B cell (primary cell): ENCODE data around the gene DYRK2. TPM values are rescaled to one million over a fixed set of nuclear protein-coding genes. Genes with fewer than 3 reads are reported as not detected.
A peak's percentile ranks its signal among the peaks of the same experiment; 100 is the strongest.

ENCODE experiments used
- ATAC-seq: fragments of 200-7000 bp; cut with Tn5 transposase; one replicate; pipeline ENCODE4 v1.10.0; 2021; ENCODE audit warnings: low read depth, mild to moderate bottlenecking, moderate number of reproducible peaks, moderate library complexity
- CTCF ChIA-PET: fragments of 350-600 bp; sonication (Branson Sonifier 250); formaldehyde crosslinking; loops from one replicate; lab custom pipeline; 2021; ENCODE audit warnings: antibody characterized with exemption, inconsistent platforms; lab: Charles Lee
- POLR2A ChIA-PET: fragments of 350-600 bp; sonication (Branson Sonifier 250); formaldehyde crosslinking; loops from one replicate; lab custom pipeline; 2021; ENCODE audit warnings: antibody characterized with exemption; lab: Charles Lee
- DNase-seq: peaks from one replicate; pipeline ENCODE4 v3.0.0; 2013
- H2AFZ ChIP-seq: 2 replicates; pipeline ENCODE4 v1.6.1; 2012; ENCODE audit warnings: mild to moderate bottlenecking, low read depth, low read length; ENCODE audit not compliant: insufficient read depth, poor library complexity, severe bottlenecking
- H3K27ac ChIP-seq, 2 donors: 1 replicate in 1 of 2; 2 replicates in 1 of 2; pipeline ENCODE4 v1.5.1; 2012 to 2013; ENCODE audit warnings: low read length in 2 of 2, mild to moderate bottlenecking in 2 of 2, moderate library complexity in 1 of 2
- H3K27me3 ChIP-seq, 4 experiments: fragments of 200-600 bp in 1 of 4; sonication (generic) in 1 of 4; replicated peaks in 1 of 4; 1 replicate in 2 of 4; 2 replicates in 2 of 4; pipeline versions ENCODE4 v1.6.1 to v1.7.0; 2013 to 2016; ENCODE audit warnings: low read length in 3 of 4, mild to moderate bottlenecking in 2 of 4, mixed read lengths in 1 of 4, moderate library complexity in 1 of 4; ENCODE audit not compliant: insufficient read depth in 4 of 4, control insufficient read depth in 3 of 4; ENCODE audit errors: control extremely low read depth in 1 of 4
- H3K36me3 ChIP-seq, 2 experiments: replicated peaks in 1 of 2; 1 replicate in 1 of 2; 2 replicates in 1 of 2; pipeline versions ENCODE4 v1.6.1 to v1.7.1; 2013; ENCODE audit warnings: low read length in 1 of 2; ENCODE audit not compliant: insufficient read depth in 2 of 2, control insufficient read depth in 1 of 2; ENCODE audit errors: control extremely low read depth in 1 of 2, extremely low read depth in 1 of 2
- H3K4me1 ChIP-seq, 2 donors: fragments of 200-600 bp in 1 of 2; sonication (generic) in 1 of 2; 1 replicate in 1 of 2; 2 replicates in 1 of 2; pipeline versions ENCODE4 v1.5.1 to v1.6.1; 2013 to 2017; ENCODE audit warnings: low read length in 2 of 2; ENCODE audit not compliant: control insufficient read depth in 2 of 2, insufficient read depth in 2 of 2
- H3K4me2 ChIP-seq: replicated peaks from 2 replicates; pipeline ENCODE3; 2012; ENCODE audit warnings: mild to moderate bottlenecking, low read depth, low read length; ENCODE audit not compliant: poor library complexity, severe bottlenecking
- H3K4me3 ChIP-seq, 5 experiments: fragments of 200-600 bp in 1 of 5; sonication (generic) in 1 of 5; 1 replicate in 3 of 5; 2 replicates in 2 of 5; pipeline versions ENCODE4 v1.5.1 to v1.7.0; 2011 to 2016; ENCODE audit warnings: low read length in 4 of 5, mild to moderate bottlenecking in 4 of 5, low read depth in 2 of 5, control low read depth in 1 of 5, moderate library complexity in 1 of 5; ENCODE audit not compliant: insufficient read depth in 1 of 5; ENCODE audit errors: control extremely low read depth in 1 of 5, extremely low read depth in 1 of 5
- H3K79me2 ChIP-seq: fragments of 200-600 bp; sonication (generic); one replicate; pipeline ENCODE4 v1.6.0; 2016; ENCODE audit warnings: low read length; ENCODE audit not compliant: control insufficient read depth, insufficient read depth
- H3K9ac ChIP-seq: fragments of 200-600 bp; sonication (generic); 2 replicates; pipeline ENCODE4 v1.6.1; 2017; ENCODE audit warnings: mild to moderate bottlenecking, low read length, moderate library complexity
- H3K9me3 ChIP-seq, 3 donors: one replicate each; pipeline versions ENCODE4 v1.6.1 to v1.7.1; 2013; ENCODE audit warnings: low read length in 2 of 3; ENCODE audit not compliant: control insufficient read depth in 2 of 3, insufficient read depth in 1 of 3; ENCODE audit errors: control extremely low read depth in 1 of 3
- H4K20me1 ChIP-seq: 2 replicates; pipeline ENCODE4 v1.6.0; 2012; ENCODE audit warnings: mild to moderate bottlenecking, low read length; ENCODE audit not compliant: insufficient read depth, control insufficient read depth, poor library complexity, severe bottlenecking
- H3K27ac Mint-ChIP-seq: one replicate; pipeline ENCODE4 v1.8.0; 2021; ENCODE audit warnings: mixed read lengths
- H3K27me3 Mint-ChIP-seq: one replicate; pipeline ENCODE4 v1.8.0; 2021; ENCODE audit warnings: mixed read lengths
- H3K4me1 Mint-ChIP-seq: one replicate; pipeline ENCODE4 v1.8.0; 2021; ENCODE audit warnings: mixed read lengths
- H3K4me3 Mint-ChIP-seq: one replicate; pipeline ENCODE4 v1.8.0; 2021; ENCODE audit warnings: mixed read lengths
- H3K9me3 Mint-ChIP-seq: one replicate; pipeline ENCODE4 v1.8.0; 2022; ENCODE audit warnings: mixed read lengths; ENCODE audit not compliant: insufficient read depth
- CTCF ChIP-seq: fragments of 200-600 bp; IDR thresholded peaks from one replicate; pipeline ENCODE4 v1.8.0; 2022; ENCODE audit warnings: antibody characterized with exemption, mild to moderate bottlenecking
- EZH2 ChIP-seq: IDR thresholded peaks from 2 replicates; pipeline ENCODE4 v1.6.1; 2012; ENCODE audit warnings: borderline replicate concordance, low read depth, mild to moderate bottlenecking, moderate library complexity, low read length; ENCODE audit not compliant: insufficient read depth, poor library complexity, severe bottlenecking
- WGBS: methylation state at CpG from one replicate; pipeline ENCODE4 v1.1.5; 2013; ENCODE audit warnings: missing lambda C conversion rate; ENCODE audit not compliant: insufficient coverage; 5-methylcytosine and 5-hydroxymethylcytosine counted together
- intact Hi-C: fragments of 100-400 bp; cut with micrococcal nuclease; formaldehyde crosslinking; loops from one replicate; pipeline ENCODE4 v1.10.0; 2022
- polyA plus RNA-seq: library from polyadenylated mRNA; depleted of rRNA; stranded (reverse); fragments of >200 nt; gene quantifications from 2 replicates; pipeline ENCODE4 v1.2.3, GENCODE V29; 2012
- total RNA-seq, 2 donors: library from RNA; stranded (reverse); fragments of 120-200 nt in 1 of 2; gene quantifications; 1 replicate in 1 of 2; 2 replicates in 1 of 2; pipeline versions ENCODE4 v1.2.3 to v1.2.4, GENCODE V29; 2013 to 2022

The DYRK2 gene
- total and polyA plus RNA-seq, 2 donors (not counting 1 experiment from before 2014, with no cell fraction given) = 21.3 to 75.3 TPM

GRCh38 chr12:67645601-67646000, 2.9 kb upstream of the DYRK2 start:
- Mint-ChIP-seq H3K4me3 (no peak overlapping the region), H3K27ac (no peak overlapping the region), H3K9me3 (no peaks in the 10 kb centered on the region), H3K27me3 (no peaks in the 10 kb centered on the region), H3K4me1 (peaks cover 16% of the 10 kb centered on the region)
- H3K4me1 ChIP-seq = peaks cover 7 to 17% of the 10 kb centered on the region in 2 donors
- H3K4me2 ChIP-seq = no peak overlapping the region
- H2AFZ ChIP-seq = no peak overlapping the region
- intact Hi-C loops = loop anchor here (5.0 kb wide), 2 partner anchors 288 to 1162 kb away; partner anchors contain the start of gene MDM2
- H4K20me1 ChIP-seq = peaks cover 12% of the 10 kb centered on the region
- H3K27me3 ChIP-seq = no peaks in the 10 kb centered on the region
- no peaks in the 10 kb centered on the region for H3K36me3 ChIP-seq
- H3K9ac ChIP-seq = no peak overlapping the region
- POLR2A ChIA-PET = interaction anchor here (1.4 kb wide), 1 partner anchor 15 kb away, joined by 3 read pairs; no protein-coding TSS in a partner anchor
- ATAC-seq (no peak), DNase-seq (no peak)
- H3K27ac ChIP-seq = no peak overlapping the region
- CTCF ChIA-PET = interaction anchor here (0.9 kb wide), 1 partner anchor 15 kb away, joined by 4 read pairs; no protein-coding TSS in a partner anchor
- no peak overlapping the region for H3K4me3 ChIP-seq
- TF ChIP-seq EZH2 = no peak
- no peak for TF ChIP-seq CTCF
- no peaks in the 10 kb centered on the region for H3K9me3 ChIP-seq
- peaks cover 18% of the 10 kb centered on the region for H3K79me2 ChIP-seq

GRCh38 chr12:67646775-67647174, 1.8 kb upstream of the DYRK2 start:
- peak overlapping the region; percentile 3 for H3K27ac Mint-ChIP-seq
- H3K4me1 Mint-ChIP-seq = peaks cover 28% of the 10 kb centered on the region
- TF ChIP-seq EZH2 (no peak), CTCF (no peak)
- no peaks in the 10 kb centered on the region for H3K27me3 Mint-ChIP-seq
- Histone ChIP-seq H3K4me3 (no peak overlapping the region), H4K20me1 (peaks cover 21% of the 10 kb centered on the region), H3K4me1 (peaks cover 19 to 28% of the 10 kb centered on the region in 2 donors), H3K4me2 (no peak overlapping the region), H2AFZ (no peak overlapping the region), H3K27ac (no peak overlapping the region), H3K36me3 (no peaks in the 10 kb centered on the region), H3K9me3 (no peaks in the 10 kb centered on the region), H3K79me2 (peaks cover 30% of the 10 kb centered on the region), H3K9ac (no peak overlapping the region), H3K27me3 (no peaks in the 10 kb centered on the region)
- intact Hi-C loops = loop anchor here (5.0 kb wide), 2 partner anchors 289 to 1161 kb away; partner anchors contain the start of gene MDM2
- ATAC-seq (no peak), DNase-seq (no peak)
- CTCF ChIA-PET = interaction anchor here (0.7 to 2.6 kb wide), 3 partner anchors 14 to 290 kb away, joined by 7 to 16 read pairs (median 15); no protein-coding TSS in a partner anchor
- POLR2A ChIA-PET = no interaction called here
- peak overlapping the region; percentile 98 for H3K4me3 Mint-ChIP-seq
- WGBS = 90% methylated on average over 3 of the region's 4 CpGs
- H3K9me3 Mint-ChIP-seq = no peaks in the 10 kb centered on the region
